GM19035 (cell line): ENCODE measurements around the gene DYNLT2B.
"Not testable (repeated sequence)": the region's sequence is repeated elsewhere in the genome, so short reads cannot be mapped to it uniquely, and the experiment has no call there.

ENCODE experiments used
- ATAC-seq: cut with Tn5 transposase; IDR thresholded peaks from one replicate; pipeline ENCODE4 v1.9.1; 2021; ENCODE audit not compliant: unreplicated experiment

Gene DYNLT2B

GRCh38 chr3:196327405-196327804 lies 9.4 kb upstream of the DYNLT2B start:
- ATAC-seq: no peak

DNA sequence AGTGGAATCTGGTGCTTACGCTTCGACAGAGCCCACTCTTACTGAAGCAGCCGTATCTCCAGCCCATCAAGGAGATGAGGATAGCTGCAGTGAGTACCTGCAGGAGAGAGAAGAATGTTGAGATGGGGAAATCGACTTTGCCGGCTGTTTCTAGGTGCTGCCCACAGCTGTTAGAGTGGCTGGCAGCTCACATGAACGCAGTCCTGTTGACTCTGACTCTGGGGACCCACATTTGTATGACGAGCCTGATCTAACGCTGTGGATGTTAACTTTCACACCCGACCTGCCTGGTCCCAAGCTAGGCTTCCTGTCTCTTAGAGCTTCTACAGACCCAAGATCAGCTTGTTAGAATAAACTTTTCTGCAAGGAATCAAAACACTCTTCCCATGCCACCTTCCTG lies 8.9 kb upstream of the DYNLT2B start:
- no peak for ATAC-seq

- ATAC-seq: no peak
Observed at GRCh38 chr3:196323691-196324090, 5.7 kb upstream of the DYNLT2B start.

DNA sequence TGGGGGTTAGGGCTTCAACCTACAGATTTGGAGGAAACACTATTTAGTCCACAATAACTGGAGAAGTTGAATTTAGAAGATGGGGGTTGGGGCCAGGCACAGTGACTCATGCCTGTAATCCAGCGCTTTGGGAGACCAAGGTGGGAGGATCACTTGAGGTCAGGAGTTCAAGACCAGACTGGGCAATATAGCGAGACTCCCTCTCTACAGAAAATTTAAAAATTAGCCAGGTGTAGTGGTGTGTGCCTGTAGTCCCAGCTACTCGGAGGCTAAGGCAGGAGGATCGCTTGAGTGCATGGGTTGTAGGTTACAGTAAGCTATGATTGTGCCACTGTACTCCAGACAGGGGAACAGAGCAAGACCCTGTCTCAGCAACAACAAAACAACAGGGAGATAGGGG lies 5.0 kb upstream of the DYNLT2B start:
- no peak for ATAC-seq

GRCh38 chr3:196321162-196321561 lies 3.1 kb upstream of the DYNLT2B start:
- ATAC-seq: no peak

- no peak for ATAC-seq
Observed at GRCh38 chr3:196320137-196320536, 2.1 kb upstream of the DYNLT2B start.

DNA sequence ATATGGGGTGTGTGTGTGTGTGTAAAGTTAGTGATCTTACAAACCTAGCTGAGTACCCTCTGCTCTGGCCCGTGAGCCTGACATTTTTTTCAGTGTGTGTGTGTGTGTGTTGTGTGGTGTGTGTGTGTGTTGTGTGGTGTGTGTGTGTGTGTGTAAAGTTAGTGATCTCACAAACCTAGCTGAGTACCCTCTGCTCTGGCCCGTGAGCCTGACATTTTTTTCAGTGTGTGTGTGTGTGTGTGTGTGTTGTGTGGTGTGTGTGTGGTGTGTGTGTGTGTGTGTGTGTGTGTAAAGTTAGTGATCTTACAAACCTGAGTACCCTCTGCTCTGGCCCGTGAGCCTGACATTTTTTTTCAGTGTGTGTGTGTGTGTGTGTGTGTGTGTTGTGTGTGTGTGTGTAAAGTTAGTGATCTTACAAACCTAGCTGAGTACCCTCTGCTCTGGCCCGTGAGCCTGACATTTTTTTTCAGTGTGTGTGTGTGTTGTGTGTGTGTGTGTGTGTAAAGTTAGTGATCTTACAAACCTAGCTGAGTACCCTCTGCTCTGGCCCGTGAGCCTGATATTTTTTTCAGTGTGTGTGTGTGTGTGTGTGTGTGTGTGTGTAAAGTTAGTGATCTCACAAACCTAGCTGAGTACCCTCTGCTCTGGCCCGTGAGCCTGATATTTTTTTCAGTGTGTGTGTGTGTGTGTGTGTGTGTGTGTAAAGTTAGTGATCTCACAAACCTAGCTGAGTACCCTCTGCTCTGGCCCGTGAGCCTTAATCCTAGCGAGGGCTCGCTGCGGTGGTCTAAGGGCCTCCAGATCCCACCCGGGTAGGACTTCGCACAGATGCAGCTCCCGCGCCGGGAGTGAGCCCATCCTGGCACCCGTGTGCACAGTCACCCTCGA lies 997 bp downstream of the DYNLT2B start:
- ATAC-seq: not testable (repeated sequence)

GRCh38 chr3:196315821-196316220 lies 2.2 kb downstream of the DYNLT2B start:
- no peak for ATAC-seq

GRCh38 chr3:196314597-196314996 lies 3.4 kb downstream of the DYNLT2B start:
- no peak for ATAC-seq

DNA sequence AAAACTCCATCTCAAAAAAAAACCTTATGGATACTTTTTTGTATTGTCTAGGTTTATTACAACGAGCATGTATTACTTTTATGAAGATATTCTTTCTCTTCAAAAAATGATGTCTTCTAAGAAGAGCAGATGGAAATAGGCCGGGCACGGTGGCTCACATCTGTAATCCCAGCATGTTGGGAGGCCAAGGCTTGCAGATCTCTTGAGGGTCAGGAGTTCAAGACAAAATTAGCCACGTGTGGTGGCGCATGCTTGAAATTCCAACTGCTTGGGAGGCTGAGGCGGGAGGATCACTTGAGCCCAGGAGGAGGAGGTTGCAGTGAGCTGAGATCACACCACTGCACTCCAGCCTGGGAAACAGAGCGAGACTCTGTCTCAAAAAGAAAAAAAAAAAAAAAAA lies 4.0 kb downstream of the DYNLT2B start:
- ATAC-seq: not testable (repeated sequence)

- ATAC-seq: not testable (repeated sequence)
Observed at GRCh38 chr3:196302960-196303359, 15.1 kb downstream of the DYNLT2B start.

GRCh38 chr3:196302551-196302950 lies 15.5 kb downstream of the DYNLT2B start:
- not testable (repeated sequence) for ATAC-seq

DNA sequence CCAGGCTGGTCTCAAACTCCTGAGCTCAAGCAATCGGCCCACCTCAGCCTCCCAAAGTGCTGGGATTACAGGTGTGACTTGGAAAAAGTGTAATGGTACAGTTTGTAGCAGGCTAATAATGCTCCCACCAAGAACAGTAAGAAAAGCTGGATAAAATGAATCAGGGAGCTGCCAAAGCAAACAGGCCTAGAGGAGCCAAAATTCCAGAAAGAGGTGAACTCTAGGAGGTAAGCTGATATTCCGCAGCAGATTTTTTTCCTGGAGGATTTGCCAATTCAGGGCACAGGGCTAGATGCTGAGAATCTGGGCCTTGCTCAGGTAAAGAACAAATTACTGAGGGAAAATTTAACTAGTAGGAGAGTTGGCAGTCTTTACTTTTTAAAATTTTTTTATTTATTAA lies 19.5 kb downstream of the DYNLT2B start:
- no peak for ATAC-seq

- no peak for ATAC-seq
Observed at GRCh38 chr3:196292286-196292923, 25.6 kb downstream of the DYNLT2B start.

- no peak for ATAC-seq
Observed at GRCh38 chr3:196288141-196288460, 29.9 kb downstream of the DYNLT2B start.

GRCh38 chr3:196287440-196288140 lies 30.4 kb downstream of the DYNLT2B start, which contains the start of gene PCYT1A:
Gene PCYT1A, minus strand, starts transcription at chr3:196287726. Its CDS starts 17,195 bp downstream, at chr3:196270531.
- peak; percentile 86 for ATAC-seq

- peak; percentile 35 for ATAC-seq
Observed at GRCh38 chr3:196287090-196287439, 31.0 kb downstream of the DYNLT2B start.

DNA sequence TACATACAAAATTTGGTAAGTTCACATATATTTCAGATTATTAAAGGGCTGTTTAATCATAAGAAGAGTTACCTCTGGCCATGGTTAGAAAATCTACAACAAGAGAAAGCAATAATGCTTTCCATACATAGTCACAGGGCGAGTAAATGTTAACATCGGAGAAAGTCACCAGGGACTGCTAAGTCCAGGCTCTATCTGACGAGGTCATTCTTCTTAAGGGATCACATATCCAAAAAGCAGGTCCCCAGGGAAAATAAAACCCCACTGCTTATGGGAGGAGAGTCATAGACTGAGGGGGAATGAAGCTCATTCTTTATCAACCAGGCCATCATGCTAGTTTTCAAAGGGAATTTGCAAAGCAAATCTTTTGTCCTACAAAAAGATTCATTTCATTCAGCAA lies 33.6 kb downstream of the DYNLT2B start:
- no peak for ATAC-seq

- ATAC-seq: no peak
Observed at GRCh38 chr3:196281962-196282361, 36.1 kb downstream of the DYNLT2B start.

GRCh38 chr3:196280689-196281440 lies 37.2 kb downstream of the DYNLT2B start:
- no peak for ATAC-seq

- no peak for ATAC-seq
Observed at GRCh38 chr3:196275126-196275525, 42.9 kb downstream of the DYNLT2B start.
